Measurements from ENCODE around the gene ZCCHC2.

The ZCCHC2 gene

DNA sequence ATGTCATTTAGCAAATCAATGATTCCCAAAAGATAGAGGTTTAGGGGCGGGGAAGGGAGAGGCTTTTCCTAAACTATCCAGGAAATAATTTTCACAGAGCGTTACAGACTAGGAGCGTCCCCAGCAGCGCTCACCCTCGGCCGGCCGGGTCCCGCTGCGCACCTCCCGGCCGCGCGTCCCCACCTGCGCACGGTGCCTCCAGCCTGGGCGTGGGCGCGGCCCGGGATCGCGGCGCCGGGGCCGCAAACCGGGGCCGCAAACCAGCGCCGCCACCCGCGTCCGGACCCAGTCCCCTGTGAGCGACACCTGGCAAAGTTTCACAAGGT lies 684 bp upstream of the ZCCHC2 start:
- Histone ChIP-seq H2BK120ac (ENCODE audit: insufficient read depth, low read length, poor library complexity) (peak overlapping the region; percentile 65), H3K4ac (ENCODE audit: low read depth, low read length) (peak overlapping the region; percentile 37), H3K36me3 (ENCODE audit: control insufficient read depth in 1 of 2, insufficient read depth in 2 of 2, low read length in 2 of 2) (no peaks in the 10 kb centered on the region), H3K9ac (ENCODE audit: low read length) (peak overlapping the region; percentile 76), H3K27me3 (ENCODE audit: insufficient read depth, low read length) (no peaks in the 10 kb centered on the region), H4K91ac (ENCODE audit: low read depth, low read length) (peak overlapping the region; percentile 66), H3K4me3 (ENCODE audit: low read depth, low read length) (peak overlapping the region; percentile 88), H2BK5ac (ENCODE audit: low read depth, low read length, poor library complexity) (peak overlapping the region; percentile 77), H3K4me2 (ENCODE audit: low read length) (peak overlapping the region; percentile 86), H3K79me1 (ENCODE audit: low read length) (peaks cover 18% of the 10 kb centered on the region), H3K79me2 (ENCODE audit: control insufficient read depth, insufficient read depth, low read length, poor library complexity) (peaks cover 21% of the 10 kb centered on the region), H3K4me1 (ENCODE audit: control insufficient read depth in 1 of 2, insufficient read depth in 2 of 2, low read length in 2 of 2) (peaks cover 3 to 4% of the 10 kb centered on the region in 2 experiments), H3K27ac (ENCODE audit: low read depth, low read length) (peak overlapping the region; percentile 69), H3K18ac (ENCODE audit: low read length) (peak overlapping the region; percentile 93), H3K14ac (ENCODE audit: low read length) (peak overlapping the region; percentile 90), H2AFZ (ENCODE audit: insufficient read depth, low read length, poor library complexity) (peak overlapping the region; percentile 84), H2AK5ac (ENCODE audit: low read length) (no peak overlapping the region), H4K12ac (ENCODE audit: low read depth, low read length) (peak overlapping the region; percentile 60), H3K9me3 (ENCODE audit: insufficient read depth, low read depth, low read length) (peaks cover 2% of the 10 kb centered on the region), H3K23ac (ENCODE audit: low read length) (no peak overlapping the region), H2BK12ac (ENCODE audit: low read length) (no peak overlapping the region), H4K8ac (ENCODE audit: low read depth, low read length) (peak overlapping the region; percentile 89)
- no CpG with 5 or more reads among the region's 32 CpGs for WGBS (ENCODE audit: extremely low coverage, insufficient coverage, insufficient read length)
- DNase-seq: peak in 1 of 2 donors; percentile 56

DNA sequence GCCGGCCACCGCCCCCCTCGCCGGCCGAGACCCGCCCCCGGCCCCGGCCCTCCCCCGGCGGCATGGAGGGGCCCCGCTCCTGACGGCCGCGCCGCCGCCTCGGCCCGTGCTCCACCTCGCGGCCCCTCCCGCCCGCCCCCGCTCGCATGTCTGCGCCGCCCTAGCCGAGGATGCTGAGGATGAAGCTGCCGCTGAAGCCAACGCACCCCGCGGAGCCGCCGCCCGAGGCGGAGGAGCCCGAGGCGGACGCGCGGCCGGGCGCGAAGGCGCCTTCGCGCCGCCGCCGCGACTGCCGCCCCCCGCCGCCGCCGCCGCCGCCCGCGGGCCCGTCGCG lies 397 bp downstream of the ZCCHC2 start:
- Histone ChIP-seq H2AK5ac (ENCODE audit: low read length) (no peak overlapping the region), H3K23ac (ENCODE audit: low read length) (no peak overlapping the region), H3K4me1 (ENCODE audit: control insufficient read depth in 1 of 2, insufficient read depth in 2 of 2, low read length in 2 of 2) (peaks cover 3 to 4% of the 10 kb centered on the region in 2 experiments), H2BK5ac (ENCODE audit: low read depth, low read length, poor library complexity) (no peak overlapping the region), H3K4me3 (ENCODE audit: low read depth, low read length) (peak overlapping the region; percentile 98), H3K9ac (ENCODE audit: low read length) (no peak overlapping the region), H3K9me3 (ENCODE audit: insufficient read depth, low read depth, low read length) (peaks cover 2% of the 10 kb centered on the region), H2AFZ (ENCODE audit: insufficient read depth, low read length, poor library complexity) (no peak overlapping the region), H3K4me2 (ENCODE audit: low read length) (peak overlapping the region; percentile 49), H3K27me3 (ENCODE audit: insufficient read depth, low read length) (no peaks in the 10 kb centered on the region), H2BK12ac (ENCODE audit: low read length) (no peak overlapping the region), H3K79me1 (ENCODE audit: low read length) (peaks cover 18% of the 10 kb centered on the region), H4K8ac (ENCODE audit: low read depth, low read length) (no peak overlapping the region), H4K91ac (ENCODE audit: low read depth, low read length) (no peak overlapping the region), H2BK120ac (ENCODE audit: insufficient read depth, low read length, poor library complexity) (no peak overlapping the region), H3K4ac (ENCODE audit: low read depth, low read length) (no peak overlapping the region), H4K12ac (ENCODE audit: low read depth, low read length) (no peak overlapping the region), H3K36me3 (ENCODE audit: control insufficient read depth in 1 of 2, insufficient read depth in 2 of 2, low read length in 2 of 2) (no peaks in the 10 kb centered on the region), H3K79me2 (ENCODE audit: control insufficient read depth, insufficient read depth, low read length, poor library complexity) (peaks cover 21% of the 10 kb centered on the region), H3K27ac (ENCODE audit: low read depth, low read length) (peak overlapping the region; percentile 93), H3K14ac (ENCODE audit: low read length) (no peak overlapping the region), H3K18ac (ENCODE audit: low read length) (no peak overlapping the region)
- DNase-seq: no peak
- no CpG with 5 or more reads among the region's 62 CpGs for WGBS (ENCODE audit: extremely low coverage, insufficient coverage, insufficient read length)

DNA sequence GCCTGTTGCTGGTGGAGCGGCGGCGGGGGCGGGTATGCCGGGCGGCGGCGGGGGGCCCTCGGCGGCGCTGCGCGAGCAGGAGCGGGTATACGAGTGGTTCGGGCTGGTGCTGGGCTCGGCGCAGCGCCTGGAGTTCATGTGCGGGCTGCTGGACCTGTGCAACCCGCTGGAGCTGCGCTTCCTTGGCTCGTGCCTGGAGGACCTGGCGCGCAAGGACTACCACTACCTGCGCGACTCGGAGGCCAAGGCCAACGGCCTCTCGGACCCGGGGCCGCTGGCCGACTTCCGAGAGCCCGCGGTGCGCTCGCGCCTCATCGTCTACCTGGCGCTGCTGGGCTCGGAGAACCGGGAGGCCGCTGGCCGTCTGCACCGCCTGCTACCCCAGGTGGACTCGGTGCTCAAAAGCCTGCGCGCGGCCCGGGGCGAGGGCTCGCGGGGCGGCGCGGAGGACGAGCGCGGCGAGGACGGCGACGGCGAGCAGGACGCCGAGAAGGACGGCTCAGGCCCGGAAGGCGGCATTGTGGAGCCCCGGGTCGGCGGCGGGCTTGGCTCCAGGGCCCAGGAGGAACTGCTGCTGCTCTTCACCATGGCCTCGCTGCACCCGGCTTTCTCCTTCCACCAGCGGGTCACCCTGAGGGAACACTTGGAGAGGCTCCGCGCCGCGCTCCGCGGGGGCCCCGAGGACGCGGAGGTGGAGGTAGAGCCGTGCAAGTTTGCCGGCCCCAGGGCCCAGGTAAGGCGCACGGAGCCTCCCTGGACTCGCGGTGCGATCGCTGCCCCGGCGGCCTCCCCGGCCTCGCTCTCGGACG lies 1.0 kb downstream of the ZCCHC2 start:
- H2BK5ac ChIP-seq (ENCODE audit: low read depth, low read length, poor library complexity): peak overlapping the region; percentile 42
- no peak overlapping the region for H2BK120ac ChIP-seq (ENCODE audit: insufficient read depth, low read length, poor library complexity)
- H3K9ac ChIP-seq (ENCODE audit: low read length): peak overlapping the region; percentile 81
- H4K8ac ChIP-seq (ENCODE audit: low read depth, low read length): peak overlapping the region; percentile 7
- H3K4me3 ChIP-seq (ENCODE audit: low read depth, low read length): peak overlapping the region; percentile 91
- peak overlapping the region; percentile 32 for H4K91ac ChIP-seq (ENCODE audit: low read depth, low read length)
- peak; percentile 76 to 79 for DNase-seq
- no peaks in the 10 kb centered on the region for H3K27me3 ChIP-seq (ENCODE audit: insufficient read depth, low read length)
- H3K18ac ChIP-seq (ENCODE audit: low read length): peak overlapping the region; percentile 40
- peak overlapping the region; percentile 59 for H3K27ac ChIP-seq (ENCODE audit: low read depth, low read length)
- H3K79me2 ChIP-seq (ENCODE audit: control insufficient read depth, insufficient read depth, low read length, poor library complexity): peaks cover 21% of the 10 kb centered on the region
- peaks cover 18% of the 10 kb centered on the region for H3K79me1 ChIP-seq (ENCODE audit: low read length)
- H2AFZ ChIP-seq (ENCODE audit: insufficient read depth, low read length, poor library complexity): peak overlapping the region; percentile 38
- peaks cover 3 to 4% of the 10 kb centered on the region in 2 experiments for H3K4me1 ChIP-seq (ENCODE audit: control insufficient read depth in 1 of 2, insufficient read depth in 2 of 2, low read length in 2 of 2)
- peak overlapping the region; percentile 5 for H4K12ac ChIP-seq (ENCODE audit: low read depth, low read length)
- no peak overlapping the region for H2BK12ac ChIP-seq (ENCODE audit: low read length)
- peak overlapping the region; percentile 89 for H3K4me2 ChIP-seq (ENCODE audit: low read length)
- peak overlapping the region; percentile 22 for H2AK5ac ChIP-seq (ENCODE audit: low read length)
- H3K36me3 ChIP-seq (ENCODE audit: control insufficient read depth in 1 of 2, insufficient read depth in 2 of 2, low read length in 2 of 2): no peaks in the 10 kb centered on the region
- no CpG with 5 or more reads among the region's 100 CpGs for WGBS (ENCODE audit: extremely low coverage, insufficient coverage, insufficient read length)
- H3K14ac ChIP-seq (ENCODE audit: low read length): peak overlapping the region; percentile 57
- H3K9me3 ChIP-seq (ENCODE audit: insufficient read depth, low read depth, low read length): peaks cover 2% of the 10 kb centered on the region
- no peak overlapping the region for H3K23ac ChIP-seq (ENCODE audit: low read length)
- H3K4ac ChIP-seq (ENCODE audit: low read depth, low read length): peak overlapping the region; percentile 57

- WGBS (ENCODE audit: extremely low coverage, insufficient coverage, insufficient read length): no CpG with 5 or more reads among the region's 57 CpGs
- peak overlapping the region; percentile 38 for H2AFZ ChIP-seq (ENCODE audit: insufficient read depth, low read length, poor library complexity)
- peak overlapping the region; percentile 7 for H4K8ac ChIP-seq (ENCODE audit: low read depth, low read length)
- H2BK120ac ChIP-seq (ENCODE audit: insufficient read depth, low read length, poor library complexity): no peak overlapping the region
- peak overlapping the region; percentile 80 for H3K9ac ChIP-seq (ENCODE audit: low read length)
- peak overlapping the region; percentile 42 for H2BK5ac ChIP-seq (ENCODE audit: low read depth, low read length, poor library complexity)
- H3K4ac ChIP-seq (ENCODE audit: low read depth, low read length): peak overlapping the region; percentile 57
- no peak overlapping the region for H3K23ac ChIP-seq (ENCODE audit: low read length)
- H3K9me3 ChIP-seq (ENCODE audit: insufficient read depth, low read depth, low read length): peaks cover 2% of the 10 kb centered on the region
- peaks cover 3 to 4% of the 10 kb centered on the region in 2 experiments for H3K4me1 ChIP-seq (ENCODE audit: control insufficient read depth in 1 of 2, insufficient read depth in 2 of 2, low read length in 2 of 2)
- peak; percentile 49 to 64 for DNase-seq
- H3K14ac ChIP-seq (ENCODE audit: low read length): peak overlapping the region; percentile 57
- H2BK12ac ChIP-seq (ENCODE audit: low read length): no peak overlapping the region
- H3K4me3 ChIP-seq (ENCODE audit: low read depth, low read length): peak overlapping the region; percentile 91
- peak overlapping the region; percentile 32 for H4K91ac ChIP-seq (ENCODE audit: low read depth, low read length)
- H3K27ac ChIP-seq (ENCODE audit: low read depth, low read length): no peak overlapping the region
- H4K12ac ChIP-seq (ENCODE audit: low read depth, low read length): peak overlapping the region; percentile 5
- H3K36me3 ChIP-seq (ENCODE audit: control insufficient read depth in 1 of 2, insufficient read depth in 2 of 2, low read length in 2 of 2): no peaks in the 10 kb centered on the region
- peak overlapping the region; percentile 22 for H2AK5ac ChIP-seq (ENCODE audit: low read length)
- peaks cover 21% of the 10 kb centered on the region for H3K79me2 ChIP-seq (ENCODE audit: control insufficient read depth, insufficient read depth, low read length, poor library complexity)
- H3K4me2 ChIP-seq (ENCODE audit: low read length): peak overlapping the region; percentile 89
- H3K79me1 ChIP-seq (ENCODE audit: low read length): peaks cover 18% of the 10 kb centered on the region
- H3K27me3 ChIP-seq (ENCODE audit: insufficient read depth, low read length): no peaks in the 10 kb centered on the region
- peak overlapping the region; percentile 40 for H3K18ac ChIP-seq (ENCODE audit: low read length)
Observed at GRCh38 chr18:62524440-62525200, 1.8 kb downstream of the ZCCHC2 start.

Measured in trophoblast cell (in vitro differentiated cells and primary cell).